Posterior cingulate gyrus (tissue), 11 donors: ENCODE data around the gene PTPRG.

Source experiments
- DNase-seq, 10 donors: peaks; one replicate each; pipeline versions ENCODE4 v3.0.0 to v3.0.0-alpha.2; 2020 to 2021; ENCODE audit warnings: mixed read lengths in 3 of 10
- intact Hi-C: fragments of 100-400 bp; cut with DNase I; formaldehyde crosslinking; loops from one replicate; pipeline ENCODE4 v1.15.1; 2023

Gene PTPRG

DNA sequence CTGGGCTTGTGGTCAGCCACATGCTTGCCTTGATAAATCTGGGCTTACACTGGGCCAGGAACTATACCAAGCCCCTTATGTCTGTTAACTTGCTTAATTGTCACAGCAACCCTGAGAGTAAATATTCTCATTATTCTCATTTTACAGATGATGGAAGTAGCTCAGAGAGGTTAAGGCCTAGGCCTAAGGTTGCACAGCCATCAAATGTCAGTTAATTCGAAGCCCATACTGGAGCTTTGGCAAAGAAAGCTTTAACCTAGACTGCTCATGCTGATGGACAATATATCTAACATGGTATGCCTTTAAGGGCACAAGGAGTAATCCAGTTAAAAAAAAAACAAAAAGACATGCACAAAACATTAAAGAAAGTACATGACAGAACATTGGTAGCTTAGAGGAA, 591.9 kb downstream of the PTPRG start:
- intact Hi-C loops: no loop called here
- no peak for DNase-seq

DNA sequence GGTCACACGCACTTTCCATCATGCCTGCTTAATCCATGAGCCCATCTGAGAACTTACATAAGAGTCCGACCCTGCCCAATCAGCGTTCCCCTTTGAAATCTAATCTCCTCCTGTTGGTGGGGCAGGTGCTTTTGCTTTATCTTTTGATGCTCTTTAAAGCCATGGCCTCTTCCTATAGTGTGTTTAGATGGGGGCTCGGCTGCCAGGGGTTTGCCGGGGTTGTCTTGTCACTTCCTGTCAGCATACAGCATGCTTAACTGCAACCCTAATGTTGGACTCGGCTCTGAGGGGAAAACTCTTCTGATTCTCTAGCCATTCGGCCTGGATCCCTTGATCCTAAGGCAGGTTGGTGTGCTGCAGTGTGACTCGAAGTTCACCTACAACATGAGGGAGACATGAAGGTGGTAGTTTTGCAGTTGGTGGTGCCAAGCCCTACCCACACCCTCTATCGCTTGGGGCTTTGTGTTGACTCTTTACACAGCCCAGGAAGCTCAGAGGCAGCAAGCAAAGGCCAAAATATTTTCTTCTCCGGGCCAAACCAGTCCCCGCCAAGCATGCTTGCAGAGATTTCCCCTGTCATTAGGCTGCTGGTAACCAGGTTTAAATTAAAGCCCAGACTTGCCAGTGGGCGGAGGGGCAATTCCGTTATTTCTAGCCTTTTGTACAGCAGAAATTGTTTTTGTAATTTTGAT, 593.2 kb downstream of the PTPRG start:
- intact Hi-C loops: no loop called here
- DNase-seq: no peak

DNA sequence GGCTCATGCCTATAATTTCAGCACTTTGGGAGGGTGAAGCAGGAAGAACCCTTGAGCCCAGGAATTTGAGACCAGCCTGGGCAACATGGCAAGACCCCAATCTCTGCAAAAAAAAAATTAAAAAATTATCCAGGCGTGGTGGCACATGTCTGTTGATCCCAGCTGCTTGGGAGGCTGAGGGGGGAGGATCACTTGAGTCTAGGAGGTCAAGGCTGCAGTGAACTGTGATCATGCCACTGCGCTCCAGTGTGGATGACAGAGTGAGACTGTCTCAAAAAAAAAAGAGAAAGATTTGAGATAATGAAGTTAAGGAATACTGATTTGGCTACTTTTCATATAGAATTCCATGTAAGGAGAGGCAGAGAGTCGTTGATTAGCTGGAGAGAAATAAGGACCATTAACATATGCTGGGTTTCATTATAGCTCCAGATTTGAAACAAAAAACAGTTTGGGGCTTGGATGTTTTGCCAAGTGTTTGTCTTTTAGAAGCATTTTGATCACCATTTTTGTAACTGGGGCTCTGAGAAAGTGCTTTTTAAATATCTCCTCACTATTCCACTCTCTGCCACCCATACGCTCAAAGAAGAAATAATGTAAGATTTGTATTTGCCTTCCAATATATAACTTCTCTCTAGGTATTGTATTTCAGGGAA, 597.8 kb downstream of the PTPRG start:
- intact Hi-C loops: no loop called here
- no peak for DNase-seq

DNA sequence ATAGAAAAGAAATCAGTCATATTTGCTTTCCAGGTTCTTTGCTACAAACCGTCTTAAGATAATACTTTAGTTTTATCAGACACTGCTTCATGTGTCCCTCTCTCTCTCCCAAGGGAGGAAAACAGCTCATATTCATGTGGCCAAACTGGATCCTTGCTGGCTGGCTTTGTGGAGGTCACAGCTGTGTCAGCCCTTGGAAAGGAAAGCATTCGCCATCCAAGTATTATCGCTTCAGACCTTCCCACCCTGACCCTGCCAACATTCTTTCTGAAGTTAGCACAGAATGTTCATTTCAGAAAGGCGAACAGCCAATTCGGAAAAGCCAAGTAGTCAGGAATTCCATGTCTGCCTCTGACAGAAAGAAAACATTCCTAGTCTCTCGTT, 598.3 kb downstream of the PTPRG start:
- intact Hi-C loops: no loop called here
- no peak for DNase-seq

DNA sequence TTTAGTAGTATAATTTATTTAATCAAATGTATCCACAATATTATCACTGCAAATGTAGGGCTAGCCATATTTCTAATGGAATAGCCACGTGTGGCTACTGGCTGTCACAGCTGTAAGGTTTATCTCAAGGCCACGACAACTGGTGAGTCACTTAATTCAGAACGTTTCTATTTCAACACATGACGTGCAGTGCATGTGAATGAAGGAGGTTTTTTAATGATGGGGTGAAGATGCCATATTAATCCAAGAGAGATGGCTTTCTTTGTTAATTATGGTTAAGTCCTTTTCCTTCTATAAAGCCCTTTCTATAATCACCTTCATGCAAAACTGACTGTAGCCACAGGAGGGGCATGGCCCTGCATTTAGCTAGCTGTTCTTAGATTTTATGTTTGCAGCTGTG, 600.0 kb downstream of the PTPRG start:
- no peak for DNase-seq
- intact Hi-C loops: no loop called here

DNA sequence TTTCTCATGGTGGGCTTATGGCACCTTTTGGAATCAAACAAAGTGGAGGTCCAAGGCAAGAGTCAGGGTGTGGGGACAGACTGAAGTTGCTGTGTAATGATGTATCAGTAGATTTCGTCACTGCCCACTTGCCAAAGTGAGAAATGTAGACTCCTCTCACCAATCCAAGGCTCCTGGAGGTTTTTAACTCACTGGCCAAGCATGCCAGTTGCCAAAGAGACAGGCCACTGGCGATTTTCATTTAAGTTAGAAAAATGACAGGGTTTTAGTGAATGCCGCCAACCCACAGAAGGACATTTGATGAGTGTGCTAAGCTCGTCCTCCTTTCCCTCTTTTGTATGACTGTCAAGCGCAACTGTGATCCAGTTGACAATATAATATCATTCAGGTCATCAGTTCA, 602.8 kb downstream of the PTPRG start:
- DNase-seq: no peak
- intact Hi-C loops: no loop called here

DNA sequence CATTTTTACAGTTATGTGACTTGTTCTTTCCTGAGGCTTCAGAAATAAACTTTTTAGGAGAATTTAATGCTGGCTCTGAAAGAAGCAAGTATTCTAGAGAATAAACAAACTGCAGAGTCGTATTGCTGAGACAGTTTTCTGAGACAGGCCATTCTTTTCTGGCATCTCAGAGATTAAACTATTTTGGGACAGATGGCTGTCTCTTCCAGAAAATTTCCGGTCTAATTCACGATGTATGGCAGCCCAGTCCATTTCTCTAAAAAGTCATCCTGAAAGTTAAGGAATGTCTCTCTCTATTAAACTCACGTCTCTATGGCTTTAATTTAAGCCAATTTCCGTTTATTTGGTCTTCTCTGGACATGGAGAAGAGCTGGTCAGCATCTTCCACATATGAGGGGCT, 603.4 kb downstream of the PTPRG start:
- intact Hi-C loops: no loop called here
- DNase-seq: no peak

DNA sequence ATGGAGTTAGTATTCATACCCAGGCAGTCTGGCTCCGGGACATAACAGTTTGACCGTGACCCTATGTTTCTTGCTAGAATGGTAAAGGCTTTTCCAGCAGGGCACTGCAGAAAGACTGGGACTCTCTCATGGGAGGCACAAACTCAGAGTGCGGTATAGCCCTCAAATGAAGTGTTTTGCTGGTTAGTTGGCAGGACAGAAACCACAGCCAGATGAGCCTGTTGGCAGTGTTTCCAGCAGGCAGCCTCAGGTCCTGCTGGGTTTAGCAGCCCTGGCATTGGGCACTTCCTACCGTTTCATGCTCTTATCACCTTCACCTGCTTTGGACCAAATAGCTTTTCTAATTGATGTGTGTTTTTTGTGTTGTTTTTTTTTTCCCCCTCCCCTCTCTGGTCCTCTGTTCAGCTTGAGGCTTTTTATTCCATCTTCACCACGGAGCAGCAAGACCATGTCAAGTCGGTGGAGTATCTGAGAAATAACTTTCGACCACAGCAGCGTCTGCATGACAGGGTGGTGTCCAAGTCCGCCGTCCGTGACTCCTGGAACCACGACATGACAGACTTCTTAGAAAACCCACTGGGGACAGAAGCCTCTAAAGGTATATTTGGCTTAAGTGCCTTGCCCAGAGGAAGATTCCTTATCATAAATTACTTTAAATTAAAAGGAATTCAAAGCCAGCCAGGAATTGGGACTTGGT, 606.3 kb downstream of the PTPRG start:
- intact Hi-C loops: no loop called here
- no peak for DNase-seq

DNA sequence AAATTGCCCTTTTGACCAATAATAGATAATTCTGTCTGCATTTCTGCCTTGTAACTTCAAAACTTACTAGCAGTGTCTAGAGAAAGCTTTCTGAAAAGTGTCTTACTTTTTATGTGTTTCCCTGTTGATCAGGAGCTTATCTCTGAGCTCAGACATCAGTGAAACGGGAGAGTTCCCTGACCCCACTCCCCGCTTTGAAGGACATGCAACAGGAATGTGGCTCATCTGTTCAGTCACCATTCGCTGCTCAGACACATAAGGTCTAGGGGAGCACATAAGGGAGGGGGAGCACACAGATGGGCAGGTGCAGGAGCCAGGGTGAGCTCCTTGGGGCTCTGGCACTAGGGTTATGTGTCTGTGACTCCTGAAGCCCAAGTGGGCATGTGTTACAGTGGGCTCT, 607.0 kb downstream of the PTPRG start:
- intact Hi-C loops: no loop called here
- no peak for DNase-seq

DNA sequence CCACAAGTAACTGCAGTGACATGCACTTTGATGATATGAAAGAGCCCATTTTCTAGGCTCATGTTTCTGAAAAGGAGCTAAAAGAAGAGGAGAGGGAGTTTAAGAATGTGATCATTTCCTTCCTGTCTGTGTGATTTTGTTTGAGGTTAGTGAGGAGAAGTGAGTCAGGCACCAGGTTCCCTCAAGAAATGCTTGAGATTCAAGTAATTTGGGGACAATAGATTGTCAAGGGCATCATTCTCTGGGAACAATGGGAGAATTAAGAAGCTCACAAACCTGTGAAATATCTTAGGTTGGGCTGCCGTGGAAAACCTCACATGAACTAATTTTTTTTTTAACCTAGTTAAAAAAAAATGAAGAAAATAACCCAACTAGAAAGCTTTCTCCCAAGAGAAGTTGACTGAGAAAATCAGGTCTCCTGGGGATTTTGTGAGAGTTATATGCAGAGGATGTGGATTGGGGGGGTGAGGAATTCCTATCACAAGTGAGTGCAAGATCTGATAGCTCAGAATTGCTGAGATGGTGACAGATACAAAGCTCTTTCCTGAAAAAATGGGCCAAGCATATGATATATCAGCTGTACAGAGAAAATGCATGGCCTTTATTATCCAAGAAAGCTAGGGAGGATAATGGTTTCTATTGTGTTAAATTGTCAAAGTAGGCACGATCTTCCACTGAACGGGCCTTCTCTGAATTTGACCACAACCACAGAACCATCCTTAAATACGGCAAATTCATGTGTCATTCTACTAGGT, 608.7 kb downstream of the PTPRG start:
- intact Hi-C loops: no loop called here
- no peak for DNase-seq

DNA sequence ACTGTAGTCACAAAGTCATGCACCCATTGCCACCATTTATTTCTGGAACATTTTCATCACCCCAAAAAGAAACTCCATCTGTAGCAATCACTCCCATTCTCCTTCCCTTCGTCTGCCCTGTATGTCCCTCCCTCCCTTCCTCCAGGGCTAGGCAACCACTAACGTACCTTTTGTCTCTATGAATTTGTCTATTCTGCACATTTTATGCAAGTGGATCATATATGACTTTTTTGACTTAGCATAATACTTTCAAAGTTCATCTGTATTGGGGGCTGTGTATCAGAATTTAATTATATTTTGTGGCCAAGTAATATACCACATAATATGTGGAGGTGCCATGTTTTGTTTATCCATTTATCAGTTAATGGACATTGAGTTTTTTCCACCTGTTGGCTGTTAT, 610.4 kb downstream of the PTPRG start:
- intact Hi-C loops: no loop called here
- no peak for DNase-seq

DNA sequence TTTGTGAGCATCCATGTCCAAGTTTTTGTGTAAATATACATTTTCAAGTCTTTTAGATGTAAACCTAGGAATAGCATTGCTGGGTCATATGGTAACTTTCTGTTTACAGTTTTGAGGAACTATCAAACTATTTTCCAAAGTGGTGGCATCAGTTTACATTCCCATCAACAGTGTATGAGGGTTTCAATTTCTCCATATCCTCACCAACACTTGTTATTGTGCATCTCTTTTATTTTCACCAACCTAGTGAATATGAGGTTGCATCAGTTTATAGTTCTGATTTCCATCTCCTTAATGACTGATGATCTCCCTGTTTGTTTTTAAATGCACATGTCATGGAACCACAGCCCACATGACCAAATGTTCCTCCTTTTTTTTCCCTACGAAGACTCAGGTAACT, 610.8 kb downstream of the PTPRG start:
- no peak for DNase-seq

DNA sequence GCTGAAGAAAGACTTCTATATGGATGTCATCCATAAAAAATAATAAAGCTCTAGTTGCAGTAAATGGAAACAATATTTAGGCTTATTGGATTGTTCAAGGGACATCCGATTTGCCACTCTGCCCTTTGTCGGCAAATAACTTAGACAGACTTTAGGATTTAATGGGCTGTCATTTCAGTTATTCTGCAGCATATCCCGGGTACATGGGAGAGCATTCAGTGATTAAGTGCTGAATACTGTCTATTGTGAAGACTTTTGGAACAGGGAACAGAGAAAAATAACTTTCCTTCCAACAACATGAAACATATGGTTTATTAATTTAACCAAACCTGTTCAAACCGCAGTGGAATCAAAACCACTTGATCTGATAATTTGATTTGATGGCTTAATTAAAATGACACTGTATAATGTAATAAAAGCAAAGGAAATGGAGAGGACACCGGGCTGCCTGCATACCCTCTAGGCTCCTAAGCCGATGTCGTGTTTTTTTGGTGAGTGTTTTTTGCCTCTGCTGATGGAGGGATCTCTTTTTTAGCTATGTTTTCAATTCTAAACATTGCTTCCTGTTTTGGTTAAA, 612.7 kb downstream of the PTPRG start:
- no peak for DNase-seq
- intact Hi-C loops: no loop called here

More for the DNA sequence above, 610.8 kb downstream of the PTPRG start:
- intact Hi-C loops: no loop called here

DNA sequence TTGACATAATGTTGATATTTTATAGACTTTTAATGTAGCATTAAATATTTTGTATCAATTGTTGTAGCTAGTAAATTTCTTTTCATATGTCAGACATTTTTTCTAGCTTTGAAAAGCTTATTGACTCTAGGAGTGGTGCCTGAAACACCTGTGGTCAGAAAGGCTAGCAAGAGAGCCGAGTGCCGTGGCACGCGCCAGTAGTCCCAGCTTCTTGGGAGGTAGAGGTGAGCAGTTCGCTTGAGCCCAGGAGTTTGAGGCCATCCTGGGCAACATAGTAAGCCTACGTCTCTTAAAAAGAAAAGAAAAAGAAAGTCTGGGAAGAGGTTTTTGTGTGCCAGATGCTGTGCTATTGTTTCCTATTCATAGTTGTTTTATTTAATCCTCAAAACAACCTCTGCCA, 613.8 kb downstream of the PTPRG start:
- DNase-seq: no peak
- intact Hi-C loops: no loop called here

DNA sequence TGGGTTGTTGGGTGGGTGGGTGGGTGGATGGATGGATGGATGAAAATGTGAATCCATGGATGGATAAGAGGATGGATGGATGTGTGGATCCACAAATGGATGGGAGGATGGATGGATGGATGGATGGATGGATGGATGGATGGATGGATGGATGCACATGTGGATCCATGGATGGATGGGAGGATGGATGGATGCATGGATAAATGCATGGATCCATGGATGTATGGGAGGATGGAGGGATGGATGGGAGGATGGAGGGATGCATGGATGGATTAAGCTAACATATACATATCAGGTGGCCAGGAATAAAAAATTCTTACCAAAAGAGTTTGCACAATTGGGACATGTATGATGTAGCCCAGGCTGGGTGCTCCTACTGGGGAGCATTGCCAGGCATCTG, 616.7 kb downstream of the PTPRG start:
- DNase-seq: no peak
- intact Hi-C loops: no loop called here

DNA sequence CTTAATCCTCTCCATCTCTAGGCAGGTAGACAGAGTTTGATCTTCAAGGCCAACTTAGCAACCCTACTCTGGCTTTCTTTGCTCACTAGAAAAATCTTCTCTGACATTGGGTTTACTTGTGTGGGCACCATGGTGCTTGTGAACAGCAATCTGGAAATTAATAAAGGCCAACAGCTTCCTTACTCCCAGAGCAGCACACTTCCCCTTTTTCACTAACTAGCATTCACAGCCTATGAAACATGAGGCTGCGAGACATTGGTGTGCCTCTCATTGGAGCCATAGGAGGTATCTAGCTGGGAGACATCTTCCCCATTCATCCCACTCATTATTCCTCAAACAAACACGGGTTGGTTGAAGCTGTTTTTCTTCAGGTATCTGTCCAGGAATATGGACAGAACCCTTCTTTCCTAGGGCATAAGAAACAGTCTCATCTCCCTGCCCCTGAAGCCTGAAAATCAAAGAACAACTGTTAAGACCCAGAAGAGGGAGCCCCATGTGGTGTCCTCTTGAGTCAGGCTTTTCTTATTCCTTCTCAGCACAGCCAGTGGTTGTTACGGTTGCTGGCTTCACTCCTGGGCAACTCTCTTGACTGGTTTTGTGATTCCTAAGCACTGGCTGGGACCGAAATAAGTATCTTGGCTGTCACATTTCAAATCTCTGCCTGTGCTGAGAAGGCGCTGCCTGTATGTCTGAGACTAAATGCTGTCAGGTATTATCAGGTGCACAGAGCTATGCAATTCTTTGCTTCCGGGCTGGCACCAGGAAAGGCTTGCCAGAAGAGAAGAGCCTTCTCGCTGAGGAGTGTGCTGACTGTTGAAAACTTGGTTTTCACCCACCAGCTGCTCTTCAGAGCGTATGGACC, 617.6 kb downstream of the PTPRG start:
- DNase-seq: no peak
- intact Hi-C loops: no loop called here

DNA sequence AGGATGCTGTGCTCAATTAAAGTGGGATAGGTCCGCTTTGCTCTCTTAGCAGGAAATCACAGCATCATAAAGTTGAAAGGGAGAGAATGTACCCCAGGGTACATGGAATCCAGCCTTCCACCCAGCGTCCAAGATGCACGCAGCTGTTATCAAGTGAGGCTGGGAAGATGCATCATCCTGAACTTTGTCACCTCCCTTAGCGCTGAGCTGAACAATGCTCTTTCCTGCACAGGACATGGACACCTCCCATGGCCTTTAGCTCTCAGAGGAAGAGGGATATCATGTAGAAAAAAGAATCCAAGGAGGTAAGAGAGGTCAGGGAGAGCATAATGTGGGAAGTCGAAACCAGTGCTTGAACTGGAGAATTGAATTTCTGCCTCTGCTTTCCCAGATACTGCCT, 619.1 kb downstream of the PTPRG start:
- DNase-seq: no peak

DNA sequence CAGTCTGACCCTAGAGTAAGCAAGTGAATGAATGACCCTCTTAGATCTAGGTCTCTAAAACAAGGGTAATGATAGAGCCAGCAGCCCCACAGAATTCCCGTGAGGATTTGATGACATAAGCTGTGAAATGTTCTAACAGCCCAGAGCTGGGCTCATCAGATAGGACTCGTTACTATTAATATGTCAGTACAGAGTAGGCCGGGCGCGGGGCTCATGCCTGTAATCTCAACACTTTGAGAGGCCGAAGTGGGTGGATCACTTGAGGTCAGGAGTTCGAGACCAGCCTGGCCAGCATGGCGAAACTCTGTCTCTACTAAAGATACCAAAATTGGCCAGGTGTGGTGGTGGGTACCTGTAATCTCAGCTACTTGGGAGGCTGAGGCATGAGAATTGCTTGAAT, 621.7 kb downstream of the PTPRG start:
- no peak for DNase-seq
- intact Hi-C loops: no loop called here

More for the DNA sequence above, 619.1 kb downstream of the PTPRG start:
- intact Hi-C loops: no loop called here

DNA sequence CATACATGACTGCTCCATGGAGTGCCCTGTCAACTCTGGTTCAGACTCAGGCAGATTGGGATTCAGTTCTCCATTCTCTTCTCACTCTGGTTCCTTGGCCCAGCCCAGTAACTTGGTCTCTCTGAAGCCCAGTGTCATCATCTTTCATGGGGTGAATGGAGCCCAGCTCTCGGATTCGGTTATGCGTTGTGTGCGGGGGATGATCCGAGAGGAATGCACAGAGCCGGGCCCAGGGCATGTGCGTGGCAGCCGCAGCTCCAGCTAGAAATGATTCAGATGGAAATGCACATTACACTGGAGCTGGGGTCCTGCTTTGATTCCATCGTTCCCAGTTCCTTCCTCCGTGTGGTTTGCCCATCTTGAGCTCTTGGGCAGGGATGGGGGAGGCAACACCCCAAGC, 622.6 kb downstream of the PTPRG start:
- no peak for DNase-seq
- intact Hi-C loops: no loop called here

DNA sequence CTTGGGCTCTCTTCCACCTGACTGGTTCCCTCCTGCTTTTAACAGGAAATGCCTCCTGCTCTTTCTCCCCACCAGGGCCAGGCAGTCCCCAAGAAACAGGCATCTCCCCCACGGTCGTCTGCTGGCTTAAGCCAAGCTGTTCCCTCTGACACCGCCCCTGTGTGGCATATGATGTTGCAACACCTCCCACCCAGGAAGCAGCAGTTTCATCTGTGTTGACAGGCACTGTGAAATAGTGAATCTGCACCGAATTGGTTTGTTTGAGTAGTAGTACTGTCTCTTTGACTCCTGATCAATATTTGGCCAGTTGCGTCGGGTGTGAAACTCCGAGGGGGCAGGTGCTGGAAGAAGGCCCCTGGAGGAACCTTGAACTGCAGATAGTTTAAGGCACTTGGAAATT, 623.2 kb downstream of the PTPRG start:
- intact Hi-C loops: no loop called here
- DNase-seq: peak in 6 of 10 donors; percentile 17 to 89 (median 42)
